ENCODE measurements around the gene SH3RF3. TPM values are rescaled to one million over a fixed set of nuclear protein-coding genes. Genes with fewer than 3 reads are reported as not detected.

SH3RF3 gene
- total and polyA plus RNA-seq, 10 of the 15 experiments (the other 5 are each of a cell fraction or from before 2014, with no cell fraction given), result 0.08 to 8.8 (median 2.3) TPM

- TF ChIP-seq ZNF687 (IDR thresholded peaks at IDR 0.05) (peak; percentile 75), POU2F2 (IDR thresholded peaks at IDR 0.05; ENCODE audit: borderline replicate concordance, low read depth, low read length) (peak; percentile 34; the same call in 1 of the 3 replicates), MLLT1 (IDR thresholded peaks at IDR 0.05) (0 out of 2 replicates have a peak, but pooled peaks have one; percentile 54), ZNF217 (IDR thresholded peaks at IDR 0.05) (no peak), ELK1 (IDR thresholded peaks at IDR 0.05; ENCODE audit: low read depth, low read length) (no peak), USF2 (IDR thresholded peaks at IDR 0.05; ENCODE audit: borderline replicate concordance, low read depth, low read length) (no peak), SKIL (IDR thresholded peaks at IDR 0.05; ENCODE audit: low read depth, poor library complexity, severe bottlenecking) (no peak), LARP7 (IDR thresholded peaks at IDR 0.05) (no peak), ETV6 (conservative IDR thresholded peaks at IDR 0.05 in 1 of 2, IDR thresholded peaks at IDR 0.05 in 1 of 2; ENCODE audit: borderline replicate concordance in 1 of 2, low read depth in 1 of 2) (peak in 1 of 2 experiments; percentile 47; a peak in 1 of 4 replicates), BCL11A (IDR thresholded peaks at IDR 0.05; ENCODE audit: low read depth, low read length) (no peak), ZBTB40 (IDR thresholded peaks at IDR 0.05; ENCODE audit: borderline replicate concordance) (no peak), IKZF1 (conservative IDR thresholded peaks at IDR 0.05) (peak; percentile 47; the same call in 1 of the 2 replicates), TARDBP (IDR thresholded peaks at IDR 0.05; ENCODE audit: borderline replicate concordance) (no peak)
Observed at GRCh38 chr2:109238580-109238979, 109.6 kb downstream of the SH3RF3 start (continued).

Measured in GM12878 (cell line).